ENCODE measurements around the gene RFT1.

The RFT1 gene

GRCh38 chr3:53134631-53135232 is 4.5 kb upstream of the RFT1 start:
- TF ChIP-seq ZC3H10 (CRISPR knock-in tag; IDR thresholded peaks at IDR 0.05): no peak
- TF ChIP-seq POU6F1 (CRISPR knock-in tag; IDR thresholded peaks at IDR 0.05; ENCODE audit: borderline replicate concordance, low read depth): no peak
- no peak for TF ChIP-seq OSR1 (CRISPR knock-in tag; IDR thresholded peaks at IDR 0.05)
- TF ChIP-seq SNAI2 (CRISPR knock-in tag; IDR thresholded peaks at IDR 0.05): no peak
- no peak for TF ChIP-seq ESRRG (CRISPR knock-in tag; IDR thresholded peaks at IDR 0.05)
- no peak for TF ChIP-seq TCF4 (CRISPR knock-in tag; IDR thresholded peaks at IDR 0.05; ENCODE audit: borderline replicate concordance)
- no peak for TF ChIP-seq ZFP30 (CRISPR knock-in tag; IDR thresholded peaks at IDR 0.05)
- TF ChIP-seq PATZ1 (CRISPR knock-in tag; IDR thresholded peaks at IDR 0.05; ENCODE audit: borderline replicate concordance): no peak
- TF ChIP-seq ARNTL (CRISPR knock-in tag; IDR thresholded peaks at IDR 0.05; ENCODE audit: borderline replicate concordance, low read depth): no peak
- no peak for TF ChIP-seq RARB (CRISPR knock-in tag; IDR thresholded peaks at IDR 0.05)
- TF ChIP-seq CREB5 (CRISPR knock-in tag; IDR thresholded peaks at IDR 0.05; ENCODE audit: low read depth): no peak
- peak; percentile 89 for ATAC-seq

GRCh38 chr3:53132347-53132746 is 2.1 kb upstream of the RFT1 start:
- no peak for ATAC-seq
- TF ChIP-seq GLIS3 (CRISPR knock-in tag; IDR thresholded peaks at IDR 0.05) (no peak), OSR1 (CRISPR knock-in tag; IDR thresholded peaks at IDR 0.05) (no peak), TCF4 (CRISPR knock-in tag; IDR thresholded peaks at IDR 0.05; ENCODE audit: borderline replicate concordance) (no peak), ZNF70 (CRISPR knock-in tag; IDR thresholded peaks at IDR 0.05) (no peak), ZNF8 (CRISPR knock-in tag; IDR thresholded peaks at IDR 0.05) (no peak), CSRNP3 (CRISPR knock-in tag; IDR thresholded peaks at IDR 0.05) (no peak), PPARA (CRISPR knock-in tag; IDR thresholded peaks at IDR 0.05; ENCODE audit: borderline replicate concordance) (no peak), ISL1 (CRISPR knock-in tag; IDR thresholded peaks at IDR 0.05) (no peak)

GRCh38 chr3:53131096-53131495 is 861 bp upstream of the RFT1 start:
- TF ChIP-seq ISL1 (CRISPR knock-in tag; IDR thresholded peaks at IDR 0.05): no peak
- TF ChIP-seq ZNF8 (CRISPR knock-in tag; IDR thresholded peaks at IDR 0.05): no peak
- no peak for TF ChIP-seq BACH2 (CRISPR knock-in tag; IDR thresholded peaks at IDR 0.05; ENCODE audit: borderline replicate concordance)
- TF ChIP-seq ZNF70 (CRISPR knock-in tag; IDR thresholded peaks at IDR 0.05): no peak
- TF ChIP-seq POU6F1 (CRISPR knock-in tag; IDR thresholded peaks at IDR 0.05; ENCODE audit: borderline replicate concordance, low read depth): no peak
- TF ChIP-seq PPARA (CRISPR knock-in tag; IDR thresholded peaks at IDR 0.05; ENCODE audit: borderline replicate concordance): no peak
- TF ChIP-seq TSHZ2 (CRISPR knock-in tag; IDR thresholded peaks at IDR 0.05): no peak
- no peak for TF ChIP-seq SNAI2 (CRISPR knock-in tag; IDR thresholded peaks at IDR 0.05)
- TF ChIP-seq CREB5 (CRISPR knock-in tag; IDR thresholded peaks at IDR 0.05; ENCODE audit: low read depth): no peak
- no peak for TF ChIP-seq ESRRG (CRISPR knock-in tag; IDR thresholded peaks at IDR 0.05)
- TF ChIP-seq OSR1 (CRISPR knock-in tag; IDR thresholded peaks at IDR 0.05): no peak
- no peak for TF ChIP-seq RARB (CRISPR knock-in tag; IDR thresholded peaks at IDR 0.05)
- no peak for TF ChIP-seq PATZ1 (CRISPR knock-in tag; IDR thresholded peaks at IDR 0.05; ENCODE audit: borderline replicate concordance)

More at GRCh38 chr3:53131096-53131495, 861 bp upstream of the RFT1 start:
- no peak for ATAC-seq
